GM12878 (cell line): Measurements from ENCODE around the gene WDR64. TPM values are rescaled to one million over a fixed set of nuclear protein-coding genes. Genes with fewer than 3 reads are reported as not detected.

Experiments
- ATAC-seq: fragments of 200-7000 bp; cut with Tn5 transposase; 3 replicates; pipeline ENCODE4 v1.9.1; 2020; ENCODE audit warnings: mild to moderate bottlenecking, moderate library complexity
- BruUV-seq: library from RNA; stranded (reverse); fragments of 400-500 nt; replicated peaks from 2 replicates; lab custom pipeline; 2021; lab: Mats Ljungman, UMichigan
- CTCF ChIA-PET: fragments of 300-600 bp; sonication (Branson Sonifier 250); formaldehyde crosslinking; extraction: SDS; loops from one replicate; lab custom pipeline; 2021; ENCODE audit warnings: inconsistent platforms; lab: Yijun Ruan, JAX
- POLR2A ChIA-PET: fragments of 350-600 bp; formaldehyde crosslinking; extraction: SDS; loops from one replicate; lab custom pipeline; 2021; ENCODE audit warnings: inconsistent platforms; lab: Charles Lee
- RAD21 ChIA-PET: fragments of 300-600 bp; sonication (Branson Sonifier 250); formaldehyde crosslinking; loops from one replicate; lab custom pipeline; 2023; ENCODE audit warnings: antibody characterized with exemption; ENCODE audit not compliant: unreplicated experiment; lab: Charles Lee
- SMC1A ChIA-PET: fragments of 300-600 bp; sonication (Branson Sonifier 250); formaldehyde crosslinking; loops from one replicate; lab custom pipeline; 2023; ENCODE audit not compliant: unreplicated experiment, uncharacterized antibody; lab: Charles Lee
- DNase-seq: peaks from one replicate; pipeline ENCODE4 v3.0.0-alpha.2; 2011; ENCODE audit warnings: low read depth, low spot score
- FAIRE-seq: peaks from 3 replicates; lab custom pipeline; 2011; peaks lifted over from hg19 to GRCh38; lab: Jason Lieb, UNC
- H2AFZ ChIP-seq: 2 replicates; pipeline ENCODE4 v1.6.0; 2011; ENCODE audit warnings: low read depth, low read length, control low read depth; ENCODE audit not compliant: control insufficient read depth
- H3K27ac ChIP-seq: 2 replicates; pipeline ENCODE4 v1.5.1; 2011; ENCODE audit warnings: control low read depth; ENCODE audit not compliant: control insufficient read depth, insufficient read depth
- H3K27me3 ChIP-seq, 2 experiments: replicated peaks in 1 of 2; 2 replicates each; pipeline versions ENCODE4 v1.6.0 to v1.6.1; 2011; ENCODE audit warnings: low read length in 1 of 2; ENCODE audit not compliant: control insufficient read depth in 2 of 2, insufficient read depth in 2 of 2
- H3K36me3 ChIP-seq, 2 experiments: 2 replicates each; pipeline ENCODE4 v1.5.1; 2011; ENCODE audit warnings: low read length in 1 of 2; ENCODE audit not compliant: control insufficient read depth in 2 of 2, insufficient read depth in 2 of 2
- H3K4me1 ChIP-seq: 2 replicates; pipeline ENCODE4 v1.6.1; 2011; ENCODE audit warnings: mild to moderate bottlenecking, low read length, moderate library complexity, mixed read lengths; ENCODE audit not compliant: control insufficient read depth, insufficient read depth
- H3K4me2 ChIP-seq: 2 replicates; pipeline ENCODE4 v1.6.0; 2011; ENCODE audit warnings: control low read depth; ENCODE audit not compliant: control insufficient read depth, insufficient read depth
- H3K4me3 ChIP-seq: fragments of 200-600 bp; sonication (generic); 2 replicates; pipeline ENCODE4 v1.5.1; 2016
- H3K79me2 ChIP-seq: 2 replicates; pipeline ENCODE4 v1.6.0; 2011; ENCODE audit warnings: low read length; ENCODE audit not compliant: control insufficient read depth, insufficient read depth
- H3K9ac ChIP-seq: 2 replicates; pipeline ENCODE4 v1.8.0; 2011; ENCODE audit warnings: low read length, control low read depth, mixed read lengths; ENCODE audit not compliant: control insufficient read depth, insufficient read depth
- H3K9me3 ChIP-seq: replicated peaks from 3 replicates; pipeline ENCODE4 v1.5.1; 2011; ENCODE audit warnings: mild to moderate bottlenecking, low read length; ENCODE audit not compliant: control insufficient read depth, insufficient read depth
- H4K20me1 ChIP-seq: 2 replicates; pipeline ENCODE4 v1.6.0; 2011; ENCODE audit not compliant: control insufficient read depth, insufficient read depth
- CBX5 ChIP-seq: sonication (generic); IDR thresholded peaks from 2 replicates; pipeline ENCODE4 v1.6.1; 2016; ENCODE audit warnings: low read depth, moderate library complexity, mild to moderate bottlenecking, inconsistent platforms
- CHD4 ChIP-seq: fragments of 200-600 bp; sonication (generic); IDR thresholded peaks from 2 replicates; pipeline ENCODE4 v1.6.1; 2016; ENCODE audit warnings: mild to moderate bottlenecking
- KLF5 ChIP-seq: fragments of 450-650 bp; IDR thresholded peaks from 2 replicates; pipeline ENCODE4 v1.6.1; 2014; ENCODE audit warnings: mild to moderate bottlenecking; ENCODE audit not compliant: partially characterized antibody
- MTA2 ChIP-seq: fragments of 450-650 bp; IDR thresholded peaks from 2 replicates; pipeline ENCODE4 v1.6.1; 2016; ENCODE audit warnings: low read depth, mild to moderate bottlenecking, moderate library complexity
- MYB ChIP-seq: fragments of 150-350 bp; IDR thresholded peaks from 2 replicates; pipeline ENCODE4 v1.6.1; 2014; ENCODE audit warnings: mild to moderate bottlenecking, low read depth, low read length, borderline replicate concordance
- NFYB ChIP-seq: IDR thresholded peaks from 2 replicates; pipeline ENCODE4 v1.6.1; 2011; ENCODE audit warnings: low read depth, mild to moderate bottlenecking, low read length, improper control_type of control experiment, moderate library complexity; ENCODE audit not compliant: insufficient read depth
- RAD51 ChIP-seq: fragments of 450-650 bp; IDR thresholded peaks from 2 replicates; pipeline ENCODE4 v1.6.1; 2016; ENCODE audit warnings: moderate library complexity, mild to moderate bottlenecking, inconsistent platforms
- SIX5 ChIP-seq: IDR thresholded peaks from 2 replicates; pipeline ENCODE4 v1.6.1; 2011; ENCODE audit warnings: mild to moderate bottlenecking, low read depth, low read length, moderate library complexity; ENCODE audit not compliant: severe bottlenecking
- SRF ChIP-seq, 2 experiments: IDR thresholded peaks; 2 replicates each; pipeline ENCODE4 v1.6.1; 2011; ENCODE audit warnings: low read depth in 2 of 2, low read length in 2 of 2, mild to moderate bottlenecking in 1 of 2, moderate library complexity in 1 of 2
- WGBS: methylation state at CpG from one replicate; pipeline ENCODE4 v1.1.6; 2016; ENCODE audit warnings: low lambda C conversion rate; ENCODE audit not compliant: insufficient replicate concordance, insufficient coverage; ENCODE audit errors: missing lambda C conversion rate; 5-methylcytosine and 5-hydroxymethylcytosine counted together
- in situ Hi-C: fragments of 300-500 bp; cut with MboI; formaldehyde crosslinking; loops from 9 replicates; pipeline ENCODE4 v1.14.3; 2018; ENCODE audit warnings: mixed read lengths
- intact Hi-C: fragments of 100-400 bp; cut with micrococcal nuclease; formaldehyde crosslinking; loops from one replicate; pipeline ENCODE4 v1.14.2; 2022; ENCODE audit not compliant: unreplicated experiment
- polyA plus RNA-seq, 11 experiments: library from polyadenylated mRNA; depleted of rRNA in 4 of 11; unstranded in 6 of 11; stranded (reverse) in 5 of 11; fragments of >200 nt; fragmentation: Nextera tagmentation in 4 of 11; fragmentation: Illumina TruSeq in 1 of 11; extraction: Ambion mirVana in 4 of 11; extraction: Trizol in 1 of 11; gene quantifications; 1 replicate in 1 of 11; 2 replicates in 10 of 11; pipeline versions ENCODE4 v1.2.1 to v1.2.3, GENCODE V29; 2011 to 2016; ENCODE audit warnings: inconsistent platforms in 2 of 11, missing spikeins in 2 of 11, low read depth in 1 of 11
- total RNA-seq, 4 experiments: library from RNA; depleted of rRNA in 3 of 4; stranded (reverse); fragments of >200 nt in 3 of 4; fragmentation: Illumina TruSeq in 1 of 4; extraction: Trizol in 1 of 4; gene quantifications; 2 replicates each; pipeline versions ENCODE4 v1.2.1 to v1.2.3, GENCODE V29; 2013 to 2021
- TF ChIP-seq, protein P1 (sequence below): fragments of 450-650 bp; IDR thresholded peaks from 2 replicates; pipeline ENCODE4 v1.6.1; 2017; ENCODE audit warnings: mild to moderate bottlenecking, moderate library complexity

Gene WDR64
- total and polyA plus RNA-seq, 10 of the 15 experiments (the other 5 are each of a cell fraction or from before 2014, with no cell fraction given), result 0.01 TPM; not detected in 9

GRCh38 chr1:241844593-241844992 lies 192.5 kb downstream of the WDR64 start:
- RAD21 ChIA-PET, result no interaction called here
- 64% methylated on average over 6 of the region's 6 CpGs for WGBS
- no peak for ATAC-seq

More at GRCh38 chr1:241844593-241844992, 192.5 kb downstream of the WDR64 start:
- intact Hi-C loops, result no loop called here
- TF ChIP-seq, protein P1, sequence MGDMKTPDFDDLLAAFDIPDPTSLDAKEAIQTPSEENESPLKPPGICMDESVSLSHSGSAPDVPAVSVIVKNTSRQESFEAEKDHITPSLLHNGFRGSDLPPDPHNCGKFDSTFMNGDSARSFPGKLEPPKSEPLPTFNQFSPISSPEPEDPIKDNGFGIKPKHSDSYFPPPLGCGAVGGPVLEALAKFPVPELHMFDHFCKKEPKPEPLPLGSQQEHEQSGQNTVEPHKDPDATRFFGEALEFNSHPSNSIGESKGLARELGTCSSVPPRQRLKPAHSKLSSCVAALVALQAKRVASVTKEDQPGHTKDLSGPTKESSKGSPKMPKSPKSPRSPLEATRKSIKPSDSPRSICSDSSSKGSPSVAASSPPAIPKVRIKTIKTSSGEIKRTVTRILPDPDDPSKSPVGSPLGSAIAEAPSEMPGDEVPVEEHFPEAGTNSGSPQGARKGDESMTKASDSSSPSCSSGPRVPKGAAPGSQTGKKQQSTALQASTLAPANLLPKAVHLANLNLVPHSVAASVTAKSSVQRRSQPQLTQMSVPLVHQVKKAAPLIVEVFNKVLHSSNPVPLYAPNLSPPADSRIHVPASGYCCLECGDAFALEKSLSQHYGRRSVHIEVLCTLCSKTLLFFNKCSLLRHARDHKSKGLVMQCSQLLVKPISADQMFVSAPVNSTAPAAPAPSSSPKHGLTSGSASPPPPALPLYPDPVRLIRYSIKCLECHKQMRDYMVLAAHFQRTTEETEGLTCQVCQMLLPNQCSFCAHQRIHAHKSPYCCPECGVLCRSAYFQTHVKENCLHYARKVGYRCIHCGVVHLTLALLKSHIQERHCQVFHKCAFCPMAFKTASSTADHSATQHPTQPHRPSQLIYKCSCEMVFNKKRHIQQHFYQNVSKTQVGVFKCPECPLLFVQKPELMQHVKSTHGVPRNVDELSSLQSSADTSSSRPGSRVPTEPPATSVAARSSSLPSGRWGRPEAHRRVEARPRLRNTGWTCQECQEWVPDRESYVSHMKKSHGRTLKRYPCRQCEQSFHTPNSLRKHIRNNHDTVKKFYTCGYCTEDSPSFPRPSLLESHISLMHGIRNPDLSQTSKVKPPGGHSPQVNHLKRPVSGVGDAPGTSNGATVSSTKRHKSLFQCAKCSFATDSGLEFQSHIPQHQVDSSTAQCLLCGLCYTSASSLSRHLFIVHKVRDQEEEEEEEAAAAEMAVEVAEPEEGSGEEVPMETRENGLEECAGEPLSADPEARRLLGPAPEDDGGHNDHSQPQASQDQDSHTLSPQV, result no peak
- TF ChIP-seq SRF (IDR thresholded peaks at IDR 0.05; ENCODE audit: low read depth in 2 of 2, low read length in 2 of 2) (no peak), CHD4 (no peak), MYB (no peak), RAD51 (no peak), KLF5 (no peak), MTA2 (no peak), SIX5 (no peak), CBX5 (no peak), NFYB (no peak)
- Histone ChIP-seq H3K4me2 (no peak overlapping the region), H4K20me1 (no peaks in the 10 kb centered on the region), H3K79me2 (peaks cover 16% of the 10 kb centered on the region), H3K27ac (no peak overlapping the region), H2AFZ (no peak overlapping the region), H3K9ac (no peak overlapping the region), H3K4me1 (peaks cover 3% of the 10 kb centered on the region), H3K4me3 (no peak overlapping the region), H3K36me3 (no peaks in the 10 kb centered on the region), H3K27me3 (no peaks in the 10 kb centered on the region), H3K9me3 (no peaks in the 10 kb centered on the region)
- CTCF ChIA-PET, result interaction anchor here (4.1 kb wide), 1 partner anchor 234 kb away, joined by 10 read pairs; no protein-coding TSS in a partner anchor
- BruUV-seq, result no TSS peak
- POLR2A ChIA-PET, result no interaction called here
- DNase-seq, result no peak
- SMC1A ChIA-PET, result interaction anchor here (0.6 kb wide), 1 partner anchor 27 kb away, joined by 3 read pairs; no protein-coding TSS in a partner anchor
- in situ Hi-C loops, result loop anchor here (5.0 kb wide), 1 partner anchor 232 kb away; no protein-coding TSS in a partner anchor
- no peak for FAIRE-seq
